HG02973 (cell line): ENCODE measurements around the gene ST6GALNAC5.
"Not testable (repeated sequence)": the region's sequence is repeated elsewhere in the genome, so short reads cannot be mapped to it uniquely, and the experiment has no call there.

ENCODE experiments used
- ATAC-seq: cut with Tn5 transposase; IDR thresholded peaks from one replicate; pipeline ENCODE4 v1.9.1; 2021; ENCODE audit warnings: moderate library complexity; ENCODE audit not compliant: unreplicated experiment

The ST6GALNAC5 gene

GRCh38 chr1:76933847-76934815 lies 66.9 kb downstream of the ST6GALNAC5 start:
- no peak for ATAC-seq

GRCh38 chr1:76938304-76938703 lies 71.0 kb downstream of the ST6GALNAC5 start:
- no peak for ATAC-seq

DNA sequence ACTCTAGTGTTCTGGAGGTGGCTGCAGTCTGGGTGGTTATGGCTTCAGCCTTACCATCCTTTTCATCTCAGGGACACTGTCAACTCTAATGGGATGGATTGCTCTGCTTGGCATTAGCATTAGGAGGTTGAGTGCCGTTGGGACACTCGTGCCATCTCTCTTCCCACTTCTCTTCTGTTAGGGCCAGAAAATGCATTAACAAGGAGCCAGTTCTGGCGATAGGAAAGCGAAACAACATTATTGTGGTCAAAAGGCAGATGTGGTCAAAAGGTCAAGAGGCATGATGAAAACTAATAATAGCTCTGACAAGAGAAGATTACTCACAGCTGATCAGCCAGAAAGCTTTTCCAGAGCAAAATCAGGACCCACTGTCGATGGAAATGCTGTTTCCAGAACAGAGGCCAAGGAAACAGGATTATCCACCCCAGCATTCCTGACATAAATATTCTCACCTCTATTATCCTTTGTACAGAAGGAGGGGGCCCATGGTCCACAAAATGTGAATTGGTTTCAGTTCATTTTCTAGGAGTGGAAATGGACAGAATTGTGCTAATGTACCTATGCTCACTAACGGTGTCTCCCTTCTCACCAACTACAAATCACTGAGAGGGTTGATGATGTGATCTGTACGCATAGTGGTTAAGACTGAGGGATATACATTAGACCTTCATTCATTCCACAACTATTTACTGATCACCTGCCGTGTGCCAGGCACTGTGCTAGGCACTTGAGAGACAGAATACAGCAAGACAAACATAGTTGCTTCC lies 72.0 kb downstream of the ST6GALNAC5 start:
- ATAC-seq: peak; percentile 61

- ATAC-seq: no peak
Observed at GRCh38 chr1:76939817-76940216, 72.5 kb downstream of the ST6GALNAC5 start.

DNA sequence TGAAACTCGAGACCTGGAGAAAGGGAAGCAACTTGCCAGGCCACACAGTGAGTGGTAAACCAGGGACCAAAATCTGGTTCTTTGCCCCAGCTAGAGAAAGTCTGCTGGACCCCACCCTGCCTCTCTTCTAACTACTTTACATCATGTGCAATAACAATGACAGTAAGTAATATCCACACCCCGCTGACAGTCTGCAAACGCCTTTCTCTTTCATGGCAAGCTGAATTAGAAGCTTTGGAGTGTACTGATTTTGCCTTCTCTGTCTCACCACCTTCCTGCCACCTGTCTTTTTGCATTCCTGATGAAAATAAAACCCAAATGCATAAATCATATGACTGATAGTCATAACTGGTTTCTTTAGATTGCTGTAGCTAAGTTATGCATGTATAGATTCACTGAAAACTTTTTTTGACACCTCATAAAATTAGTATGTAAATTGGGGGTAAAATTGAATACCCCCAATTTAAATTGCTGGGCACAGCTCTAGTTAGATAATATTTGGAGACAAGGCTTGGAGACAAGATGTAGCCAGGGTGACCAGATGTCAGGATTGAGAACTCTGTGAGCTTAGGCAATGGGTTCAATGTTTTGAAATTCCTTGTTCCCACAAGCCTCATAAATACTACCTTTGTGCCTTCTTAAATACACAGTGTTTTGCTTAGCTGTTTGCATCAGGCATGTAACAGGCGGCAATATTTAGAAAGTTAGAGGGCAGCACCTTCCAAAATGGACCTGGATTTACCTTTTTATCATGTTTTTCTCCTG lies 73.5 kb downstream of the ST6GALNAC5 start:
- ATAC-seq: no peak

GRCh38 chr1:76942549-76942948 lies 75.3 kb downstream of the ST6GALNAC5 start:
- ATAC-seq: no peak

DNA sequence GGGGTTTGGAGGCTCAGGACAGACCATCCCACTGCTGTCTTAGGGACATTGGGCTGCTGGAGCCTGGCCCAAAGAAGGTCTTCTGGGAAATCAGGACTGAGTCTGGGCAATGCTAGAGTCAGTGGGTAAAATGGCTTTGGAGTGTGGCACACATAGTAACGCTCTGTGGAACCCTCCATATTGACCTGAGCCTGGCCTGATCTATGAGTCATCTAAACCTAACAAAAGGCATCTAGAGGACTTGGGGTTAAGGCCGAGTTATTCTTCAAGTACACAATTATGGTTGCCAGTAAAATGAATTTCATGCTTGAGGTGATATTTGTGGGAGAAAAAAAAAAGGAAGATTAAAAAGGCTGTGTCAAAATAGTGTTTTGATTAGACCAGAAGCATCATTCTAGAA lies 77.7 kb downstream of the ST6GALNAC5 start:
- no peak for ATAC-seq

- ATAC-seq: no peak
Observed at GRCh38 chr1:76948846-76949245, 81.6 kb downstream of the ST6GALNAC5 start.

DNA sequence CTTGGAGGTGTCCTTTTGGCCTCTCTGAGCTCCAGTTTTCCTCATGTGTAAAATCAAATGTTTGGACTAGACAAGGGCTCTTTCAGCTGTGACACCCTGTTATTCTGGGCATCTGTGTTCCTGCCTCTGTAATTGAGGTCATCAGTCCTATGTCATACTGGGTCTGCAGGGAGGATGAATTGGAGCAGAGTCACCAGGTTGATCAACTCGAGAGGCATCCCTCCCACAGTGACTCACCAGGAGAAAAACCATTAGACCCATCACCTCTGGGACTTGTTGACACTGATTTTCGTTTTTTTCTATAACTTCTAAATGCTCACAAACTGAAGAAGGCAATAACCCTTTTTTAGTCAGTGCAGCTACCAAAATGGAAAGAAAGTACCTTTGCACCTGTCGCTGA lies 82.2 kb downstream of the ST6GALNAC5 start:
- no peak for ATAC-seq

- no peak for ATAC-seq
Observed at GRCh38 chr1:76950306-76950705, 83.0 kb downstream of the ST6GALNAC5 start.

- no peak for ATAC-seq
Observed at GRCh38 chr1:76951153-76951552, 83.9 kb downstream of the ST6GALNAC5 start.

DNA sequence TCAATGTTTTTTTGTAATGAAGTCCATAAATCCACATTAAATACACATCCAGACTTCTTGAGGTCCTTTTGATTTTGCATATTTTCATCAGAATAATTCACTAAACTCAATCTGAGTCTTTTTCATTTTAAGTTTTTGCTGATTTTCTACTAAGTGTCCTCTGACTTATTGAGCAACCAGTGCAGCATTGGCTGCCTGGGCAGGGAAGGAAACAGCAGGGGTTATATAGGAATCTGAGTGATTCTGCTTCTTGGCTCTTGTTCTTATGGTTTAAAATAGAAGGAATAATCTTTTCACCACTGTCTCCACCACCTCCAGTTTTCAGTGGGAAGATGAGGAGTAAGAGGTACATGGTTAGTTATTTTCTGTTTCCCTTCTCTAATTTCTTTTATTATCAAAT lies 88.4 kb downstream of the ST6GALNAC5 start:
- no peak for ATAC-seq

DNA sequence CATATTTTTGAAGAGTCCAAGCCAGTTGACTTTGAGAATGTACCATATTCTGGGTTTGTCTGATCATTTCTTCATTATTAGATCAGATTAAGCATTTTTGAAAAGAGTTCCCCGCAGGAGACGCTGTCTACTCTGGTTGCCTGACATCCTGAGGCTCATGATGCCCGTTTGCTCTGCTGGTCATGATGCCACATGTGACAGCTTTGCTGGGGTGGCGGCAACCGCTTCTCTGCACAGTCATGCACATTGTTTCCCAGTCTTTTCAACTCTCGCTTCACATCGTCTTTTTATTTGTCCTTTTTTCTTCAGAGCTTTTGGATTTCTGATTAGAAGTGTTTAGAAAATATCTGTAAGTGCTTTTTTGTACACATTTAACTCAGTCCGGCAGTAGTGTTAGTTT lies 90.7 kb downstream of the ST6GALNAC5 start:
- no peak for ATAC-seq

- ATAC-seq: no peak
Observed at GRCh38 chr1:76958828-76959227, 91.5 kb downstream of the ST6GALNAC5 start.

DNA sequence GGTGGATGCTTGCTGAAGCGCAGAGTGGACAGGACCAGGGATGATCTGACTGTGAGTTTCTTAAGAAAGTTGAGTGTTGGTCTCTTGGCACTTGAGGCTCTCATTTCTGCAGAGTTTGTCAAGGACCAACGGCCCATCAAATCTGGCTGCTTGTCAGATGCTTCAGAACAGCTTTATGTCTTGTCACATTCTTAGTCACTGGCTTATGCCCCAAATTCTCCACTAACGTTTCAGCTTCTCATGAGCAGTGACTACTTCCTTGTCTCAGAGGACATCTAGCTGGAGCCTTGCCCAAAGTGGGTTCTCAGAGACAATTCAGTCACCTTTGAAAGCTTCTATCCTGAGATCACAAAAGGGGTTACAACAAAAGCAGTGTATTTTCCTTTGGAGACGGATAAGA lies 92.3 kb downstream of the ST6GALNAC5 start:
- ATAC-seq: no peak

DNA sequence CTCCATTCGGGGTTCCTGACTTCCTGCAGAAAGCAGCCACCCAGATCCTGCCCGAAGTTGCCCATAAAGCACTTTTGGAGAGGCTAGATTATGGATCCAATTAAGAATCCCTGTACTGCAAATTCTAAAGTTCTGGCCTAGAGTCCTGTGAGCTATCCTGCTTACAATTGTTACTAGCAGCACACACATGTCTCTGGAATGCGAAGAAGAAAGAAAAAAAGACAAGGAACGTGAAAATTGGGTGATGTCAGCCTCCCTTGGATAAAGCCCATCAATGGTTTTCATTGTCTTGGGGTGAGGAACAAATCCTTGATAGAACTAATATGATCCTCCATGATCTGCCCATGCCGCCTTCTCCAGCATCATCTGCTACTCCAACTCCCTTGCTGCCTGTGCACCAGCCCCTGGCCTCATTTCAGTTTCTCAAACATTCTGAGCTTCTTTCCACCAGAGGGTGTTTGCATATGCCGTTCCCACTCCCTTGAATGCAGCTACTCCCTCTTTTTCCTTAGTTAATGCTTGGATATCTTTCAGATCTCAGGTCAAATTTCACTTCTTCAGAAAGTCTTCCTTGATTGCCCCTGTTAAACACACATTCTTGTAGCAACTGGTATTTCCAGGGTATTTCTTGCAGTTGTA lies 94.0 kb downstream of the ST6GALNAC5 start:
- no peak for ATAC-seq

DNA sequence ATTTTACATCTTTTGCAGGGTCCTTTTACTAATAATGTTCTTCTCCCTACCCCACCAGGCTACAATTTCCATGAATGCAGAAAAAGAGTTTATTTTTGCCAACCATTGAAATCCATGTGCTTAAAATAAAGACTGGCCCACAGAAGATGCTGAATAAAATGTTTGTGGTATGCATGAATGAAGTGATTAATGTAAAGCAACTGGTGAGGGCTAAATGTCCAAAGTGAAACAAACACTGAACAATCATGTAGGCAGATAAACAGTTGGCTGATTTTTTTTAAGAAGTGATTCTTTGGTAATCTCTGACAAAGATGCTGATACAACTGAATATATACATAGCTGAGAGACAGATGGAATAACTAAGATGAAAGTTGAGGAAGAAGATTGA lies 94.5 kb downstream of the ST6GALNAC5 start:
- no peak for ATAC-seq

DNA sequence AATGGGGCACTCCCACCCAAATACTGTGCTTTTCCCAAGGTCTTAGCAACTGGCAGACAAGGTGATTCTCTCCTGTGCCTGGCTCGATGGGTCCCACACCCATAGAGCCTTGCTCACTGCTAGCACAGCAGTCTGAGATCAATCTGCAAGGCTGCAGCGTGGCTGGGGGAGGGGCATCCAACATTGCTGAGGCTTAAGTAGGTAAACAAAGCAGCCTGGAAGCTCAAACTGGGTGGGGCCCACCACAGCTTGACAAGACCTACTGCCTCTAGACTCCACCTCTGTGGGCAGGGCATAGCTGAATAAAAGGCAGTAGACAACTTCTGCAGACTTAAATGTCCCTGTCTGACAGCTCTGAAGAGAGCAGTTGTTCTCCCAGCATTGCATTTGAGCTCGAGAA lies 114.0 kb downstream of the ST6GALNAC5 start:
- not testable (repeated sequence) for ATAC-seq

- ATAC-seq: no peak
Observed at GRCh38 chr1:76989976-76990375, 122.7 kb downstream of the ST6GALNAC5 start.

DNA sequence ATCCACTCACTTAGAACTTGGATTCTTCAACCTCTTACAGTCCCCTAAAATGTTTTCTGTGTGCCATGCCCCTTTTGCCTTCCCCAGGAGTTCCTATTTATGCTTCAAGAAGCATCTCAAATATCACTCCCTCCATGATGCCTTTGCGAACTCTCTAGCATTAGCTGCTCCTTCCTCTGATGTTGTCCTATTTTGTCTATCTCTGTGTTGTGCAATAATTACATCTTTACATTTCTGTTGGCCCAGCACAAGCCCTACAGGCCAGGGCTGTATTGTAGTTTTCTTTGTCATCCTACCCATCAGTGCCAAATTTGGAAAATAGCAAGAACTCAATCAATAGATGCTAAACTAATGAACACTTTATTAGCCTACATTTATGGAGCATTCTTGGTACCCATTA lies 125.8 kb downstream of the ST6GALNAC5 start:
- no peak for ATAC-seq
